OCI-LY1 (cell line): Measurements from ENCODE around the gene DNAJC8.

Experiments used
- H2AFZ ChIP-seq: fragments of 200-600 bp; sonication (generic), shearing (Covaris generic); 2 replicates; pipeline ENCODE4 v1.6.0; 2014; ENCODE audit warnings: antibody characterized with exemption, mild to moderate bottlenecking, low read length
- H3F3A ChIP-seq: fragments of 200-600 bp; sonication (generic), shearing (Covaris generic); 2 replicates; pipeline ENCODE4 v1.6.0; 2014; ENCODE audit warnings: mild to moderate bottlenecking, antibody characterized with exemption, low read length, moderate library complexity; ENCODE audit not compliant: insufficient read depth
- H3K27ac ChIP-seq: fragments of 200-600 bp; sonication (generic); 2 replicates; pipeline ENCODE4 v1.5.1; 2014; ENCODE audit warnings: low read length, mixed run types, mild to moderate bottlenecking, low read depth; ENCODE audit not compliant: poor library complexity, severe bottlenecking
- H3K27me3 ChIP-seq: fragments of 200-600 bp; sonication (generic); 2 replicates; pipeline ENCODE4 v1.6.0; 2014; ENCODE audit warnings: antibody characterized with exemption, mild to moderate bottlenecking, low read length, moderate library complexity; ENCODE audit not compliant: insufficient read depth
- H3K36me3 ChIP-seq: fragments of 200-600 bp; sonication (generic); 2 replicates; pipeline ENCODE4 v1.6.1; 2014; ENCODE audit warnings: mild to moderate bottlenecking, antibody characterized with exemption, low read length, moderate library complexity, mixed read lengths; ENCODE audit not compliant: insufficient read depth
- H3K4me1 ChIP-seq: fragments of 200-600 bp; sonication (generic); 2 replicates; pipeline ENCODE4 v1.5.1; 2014; ENCODE audit warnings: mild to moderate bottlenecking, low read length, moderate library complexity; ENCODE audit not compliant: insufficient read depth, severe bottlenecking
- H3K4me2 ChIP-seq: fragments of 200-600 bp; sonication (generic), shearing (Covaris generic); 2 replicates; pipeline ENCODE4 v1.6.1; 2014; ENCODE audit warnings: low read length
- H3K4me3 ChIP-seq: fragments of 200-600 bp; sonication (generic); 2 replicates; pipeline ENCODE4 v1.5.1; 2014; ENCODE audit warnings: low read length, low read depth, mild to moderate bottlenecking, mixed read lengths; ENCODE audit not compliant: poor library complexity, severe bottlenecking
- H3K79me2 ChIP-seq: fragments of 200-600 bp; shearing (Covaris generic); 2 replicates; pipeline ENCODE4 v1.6.1; 2016; ENCODE audit warnings: mixed run types, low read length, mixed read lengths; ENCODE audit not compliant: insufficient read depth
- H3K9ac ChIP-seq: fragments of 200-600 bp; sonication (generic), shearing (Covaris generic); 2 replicates; pipeline ENCODE4 v1.6.1; 2014; ENCODE audit warnings: mild to moderate bottlenecking, low read length, mixed read lengths
- H3K9me2 ChIP-seq: fragments of 200-600 bp; sonication (generic), shearing (Covaris generic); 2 replicates; pipeline ENCODE4 v1.6.1; 2014; ENCODE audit warnings: low read depth, mild to moderate bottlenecking, low read length, mixed read lengths
- H3K9me3 ChIP-seq: fragments of 200-600 bp; shearing (Covaris generic); 2 replicates; pipeline ENCODE4 v1.6.1; 2014; ENCODE audit warnings: low read length, mixed read lengths
- H4K20me1 ChIP-seq: fragments of 200-600 bp; sonication (generic), shearing (Covaris generic); 2 replicates; pipeline ENCODE4 v1.6.0; 2016; ENCODE audit warnings: mild to moderate bottlenecking, low read length; ENCODE audit not compliant: insufficient read depth
- CTCF ChIP-seq: fragments of 200-600 bp; sonication (generic), shearing (Covaris generic); IDR thresholded peaks from 2 replicates; pipeline ENCODE4 v1.5.1; 2017; ENCODE audit warnings: mild to moderate bottlenecking, antibody characterized with exemption, low read length, moderate library complexity, mixed read lengths
- EZH2 ChIP-seq: fragments of 200-600 bp; sonication (generic), shearing (Covaris generic); IDR thresholded peaks from 2 replicates; pipeline ENCODE4 v1.8.0; 2017; ENCODE audit warnings: borderline replicate concordance, mixed run types, mild to moderate bottlenecking, antibody characterized with exemption, low read length, moderate library complexity, mixed read lengths

Gene DNAJC8

GRCh38 chr1:28235755-28236655, 3.2 kb upstream of the DNAJC8 start, which contains the start of gene ATP5IF1:
Gene ATP5IF1, plus strand, starts transcription at chr1:28236124. Its CDS starts 60 bp downstream, at chr1:28236184.
- TF ChIP-seq CTCF (no peak), EZH2 (no peak)
- H2AFZ ChIP-seq = no peak within 1 kb of the TSS
- peak within 1 kb of the TSS; percentile 91 for H3K9ac ChIP-seq
- peak within 1 kb of the TSS; percentile 78 for H3K4me2 ChIP-seq
- H3K4me3 ChIP-seq = peak within 1 kb of the TSS; percentile 86
- H3K27ac ChIP-seq = peak within 1 kb of the TSS; percentile 69
- no peaks in the 10 kb centered on the region for H4K20me1 ChIP-seq
- H3F3A ChIP-seq = 0 out of 2 replicates have a peak, but pooled peaks cover 4% of the 10 kb centered on the region
- H3K9me2 ChIP-seq = no peaks in the 10 kb centered on the region
- no peaks in the 10 kb centered on the region for H3K27me3 ChIP-seq
- peaks cover 34% of the 10 kb centered on the region for H3K79me2 ChIP-seq
- peaks cover 32% of the 10 kb centered on the region for H3K36me3 ChIP-seq
- no peaks in the 10 kb centered on the region for H3K9me3 ChIP-seq
- H3K4me1 ChIP-seq = peaks cover 50% of the 10 kb centered on the region

- no peak for TF ChIP-seq EZH2
- no peak for TF ChIP-seq CTCF
- peaks cover 45% of the 10 kb centered on the region for H3K4me1 ChIP-seq
- peak overlapping the region; percentile 93 for H3K4me3 ChIP-seq
- no peak overlapping the region for H3K9ac ChIP-seq
- no peaks in the 10 kb centered on the region for H3K27me3 ChIP-seq
- H3K79me2 ChIP-seq = peaks cover 53% of the 10 kb centered on the region
- peak overlapping the region; percentile 32; the same call in 1 of the 2 replicates for H2AFZ ChIP-seq
- H3K4me2 ChIP-seq = peak overlapping the region; percentile 93; the same call in 1 of the 2 replicates
- H3K36me3 ChIP-seq = peaks cover 38% of the 10 kb centered on the region
- no peaks in the 10 kb centered on the region for H3K9me3 ChIP-seq
- no peaks in the 10 kb centered on the region for H3K9me2 ChIP-seq
- H3K27ac ChIP-seq = no peak overlapping the region
- 0 out of 2 replicates have a peak, but pooled peaks cover 4% of the 10 kb centered on the region for H3F3A ChIP-seq
- no peaks in the 10 kb centered on the region for H4K20me1 ChIP-seq
These were observed 406 bp upstream of the DNAJC8 start for GRCh38 chr1:28233264-28233606.

GRCh38 chr1:28229996-28230395, 2.8 kb downstream of the DNAJC8 start:
- H3K4me3 ChIP-seq = no peak overlapping the region
- peaks cover 56% of the 10 kb centered on the region for H3K36me3 ChIP-seq
- H3K27me3 ChIP-seq = no peaks in the 10 kb centered on the region
- H3K79me2 ChIP-seq = peaks cover 40% of the 10 kb centered on the region
- H4K20me1 ChIP-seq = no peaks in the 10 kb centered on the region
- H3K4me2 ChIP-seq = no peak overlapping the region
- H3K9me3 ChIP-seq = no peaks in the 10 kb centered on the region
- H2AFZ ChIP-seq = no peak overlapping the region
- peaks cover 23% of the 10 kb centered on the region for H3K4me1 ChIP-seq
- H3K9me2 ChIP-seq = no peaks in the 10 kb centered on the region
- 0 out of 2 replicates have a peak, but pooled peaks cover 4% of the 10 kb centered on the region for H3F3A ChIP-seq
- H3K27ac ChIP-seq = no peak overlapping the region
- TF ChIP-seq EZH2 = no peak
- no peak for TF ChIP-seq CTCF
- no peak overlapping the region for H3K9ac ChIP-seq
